H1 (cell line): ENCODE measurements around the gene CFAP53.

Source experiments
- CTCF ChIP-seq, 3 experiments: IDR thresholded peaks; 1 replicate in 2 of 3; 2 replicates in 1 of 3; pipeline versions ENCODE4 v1.5.1 to v1.6.1; 2011; ENCODE audit warnings: low read length in 3 of 3, mild to moderate bottlenecking in 3 of 3, inconsistent platforms in 2 of 3, low read depth in 1 of 3, moderate library complexity in 1 of 3; ENCODE audit not compliant: insufficient read depth in 1 of 3; ENCODE audit errors: control extremely low read depth in 1 of 3
- KDM1A ChIP-seq: fragments of 200-600, 300-600 bp; sonication (generic); IDR thresholded peaks from 2 replicates; pipeline ENCODE4 v1.7.1; 2016; ENCODE audit warnings: mild to moderate bottlenecking, low read length, borderline replicate concordance
- MAFK ChIP-seq: IDR thresholded peaks from 2 replicates; pipeline ENCODE4 v1.6.1; 2012; ENCODE audit warnings: low read depth, mild to moderate bottlenecking, improper control_type of control experiment, low read length
- POLR2A ChIP-seq, 2 experiments: IDR thresholded peaks; 1 replicate in 1 of 2; 2 replicates in 1 of 2; pipeline ENCODE4 v1.6.1; 2011; ENCODE audit warnings: low read depth in 2 of 2, low read length in 2 of 2, mild to moderate bottlenecking in 2 of 2; ENCODE audit errors: control extremely low read depth in 1 of 2
- POLR2AphosphoS5 ChIP-seq: IDR thresholded peaks from 2 replicates; pipeline ENCODE4 v1.6.1; 2011; ENCODE audit warnings: low read depth, low read length
- SP1 ChIP-seq: IDR thresholded peaks from 2 replicates; pipeline ENCODE4 v1.6.1; 2011; ENCODE audit warnings: low read depth, low read length
- SRF ChIP-seq: IDR thresholded peaks from 2 replicates; pipeline ENCODE4 v1.6.1; 2011; ENCODE audit warnings: mild to moderate bottlenecking, low read depth, low read length, moderate library complexity

GRCh38 chr18:50285631-50286321 is 19.5 kb upstream of the CFAP53 start:
- no peak for TF ChIP-seq POLR2AphosphoS5
- no peak for TF ChIP-seq POLR2A (IDR thresholded peaks at IDR 0.05; ENCODE audit: control extremely low read depth in 1 of 2, low read depth in 2 of 2, low read length in 2 of 2)
- no peak for TF ChIP-seq CTCF (IDR thresholded peaks at IDR 0.05; ENCODE audit: control extremely low read depth in 1 of 3, insufficient read depth in 1 of 3, low read depth in 1 of 3, low read length in 3 of 3)
- no peak for TF ChIP-seq SP1
- no peak for TF ChIP-seq MAFK
- no peak for TF ChIP-seq KDM1A
- TF ChIP-seq SRF = no peak
